Cardiac muscle cell (in vitro differentiated cells and primary cell): Measurements from ENCODE around the gene IST1. TPM values are rescaled to one million over a fixed set of nuclear protein-coding genes. Genes with fewer than 3 reads are reported as not detected.

Experiments
- DNase-seq, 2 donors: peaks; one replicate each; pipeline versions ENCODE4 v3.0.0 to v3.0.0-alpha.2; 2010 to 2017; ENCODE audit warnings: low read depth in 1 of 2, low spot score in 1 of 2
- H3K27ac ChIP-seq: fragments of 200-600 bp; sonication (generic); 2 replicates; pipeline ENCODE4 v1.5.1; 2016
- H3K27me3 ChIP-seq: fragments of 200-600 bp; sonication (generic); 2 replicates; pipeline ENCODE4 v1.6.0; 2016; ENCODE audit warnings: control low read depth
- H3K36me3 ChIP-seq: fragments of 200-600 bp; sonication (generic); 2 replicates; pipeline ENCODE4 v1.5.1; 2016; ENCODE audit warnings: control low read depth
- H3K4me1 ChIP-seq: fragments of 200-600 bp; sonication (generic); 2 replicates; pipeline ENCODE4 v1.8.1; 2017; ENCODE audit warnings: low read depth, mild to moderate bottlenecking, mixed run types
- H3K4me3 ChIP-seq: fragments of 200-600 bp; sonication (generic); 2 replicates; pipeline ENCODE4 v1.5.1; 2016; ENCODE audit warnings: mild to moderate bottlenecking
- H3K9me3 ChIP-seq: fragments of 200-600 bp; sonication (generic); 2 replicates; pipeline ENCODE4 v1.5.1; 2017; ENCODE audit warnings: low read depth, mild to moderate bottlenecking, control low read depth
- polyA plus RNA-seq: library from polyadenylated mRNA; unstranded; fragments of >200 nt; fragmentation: Nextera tagmentation; extraction: Ambion mirVana; gene quantifications from 2 replicates; pipeline ENCODE4 v1.2.1, GENCODE V29; 2016
- total RNA-seq: library from RNA; depleted of rRNA; stranded (reverse); fragments of >200 nt; gene quantifications from 2 replicates; pipeline ENCODE4 v1.2.3, GENCODE V29; 2016
- TF ChIP-seq, protein P1 (sequence below): IDR thresholded peaks from 2 replicates; pipeline ENCODE4 v1.5.1; 2012; ENCODE audit warnings: low read depth, mild to moderate bottlenecking, low read length

IST1 gene
- total and polyA plus RNA-seq, 2 experiments from 2014 or later = 164 to 248 TPM

- Histone ChIP-seq H3K4me3 (no peak overlapping the region), H3K4me1 (peaks cover 49% of the 10 kb centered on the region), H3K36me3 (peaks cover 46% of the 10 kb centered on the region), H3K27me3 (no peaks in the 10 kb centered on the region), H3K9me3 (no peaks in the 10 kb centered on the region), H3K27ac (peak overlapping the region; percentile 92)
- no peak for DNase-seq
- TF ChIP-seq, protein P1, sequence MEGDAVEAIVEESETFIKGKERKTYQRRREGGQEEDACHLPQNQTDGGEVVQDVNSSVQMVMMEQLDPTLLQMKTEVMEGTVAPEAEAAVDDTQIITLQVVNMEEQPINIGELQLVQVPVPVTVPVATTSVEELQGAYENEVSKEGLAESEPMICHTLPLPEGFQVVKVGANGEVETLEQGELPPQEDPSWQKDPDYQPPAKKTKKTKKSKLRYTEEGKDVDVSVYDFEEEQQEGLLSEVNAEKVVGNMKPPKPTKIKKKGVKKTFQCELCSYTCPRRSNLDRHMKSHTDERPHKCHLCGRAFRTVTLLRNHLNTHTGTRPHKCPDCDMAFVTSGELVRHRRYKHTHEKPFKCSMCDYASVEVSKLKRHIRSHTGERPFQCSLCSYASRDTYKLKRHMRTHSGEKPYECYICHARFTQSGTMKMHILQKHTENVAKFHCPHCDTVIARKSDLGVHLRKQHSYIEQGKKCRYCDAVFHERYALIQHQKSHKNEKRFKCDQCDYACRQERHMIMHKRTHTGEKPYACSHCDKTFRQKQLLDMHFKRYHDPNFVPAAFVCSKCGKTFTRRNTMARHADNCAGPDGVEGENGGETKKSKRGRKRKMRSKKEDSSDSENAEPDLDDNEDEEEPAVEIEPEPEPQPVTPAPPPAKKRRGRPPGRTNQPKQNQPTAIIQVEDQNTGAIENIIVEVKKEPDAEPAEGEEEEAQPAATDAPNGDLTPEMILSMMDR = no peak
Observed at GRCh38 chr16:71930013-71930563, 34.8 kb downstream of the IST1 start.

DNA sequence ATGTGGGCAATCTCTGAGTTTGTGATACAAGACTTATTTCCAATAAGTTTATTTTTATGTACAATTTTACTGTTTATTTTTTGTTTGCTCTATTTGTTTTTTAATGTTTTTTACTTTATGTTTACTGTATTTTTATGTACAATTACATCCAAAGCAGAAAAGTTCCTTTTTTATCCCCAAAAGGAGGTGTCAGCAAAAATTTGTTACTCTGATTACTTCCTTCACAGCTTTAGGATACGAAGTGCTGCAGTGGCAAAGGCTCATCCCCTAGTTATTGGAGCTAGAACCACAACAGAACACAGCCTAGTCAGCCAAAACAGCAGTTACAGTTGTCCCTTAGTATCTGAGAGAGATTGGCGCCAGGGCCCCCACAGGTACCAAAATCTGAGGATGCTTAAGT lies 35.7 kb downstream of the IST1 start:
- H3K9me3 ChIP-seq = no peaks in the 10 kb centered on the region
- H3K36me3 ChIP-seq = peaks cover 39% of the 10 kb centered on the region
- H3K4me3 ChIP-seq = no peak overlapping the region
- TF ChIP-seq, protein P1 = no peak
- H3K27me3 ChIP-seq = no peaks in the 10 kb centered on the region
- peaks cover 57% of the 10 kb centered on the region for H3K4me1 ChIP-seq
- H3K27ac ChIP-seq = no peak overlapping the region
- no peak for DNase-seq

DNA sequence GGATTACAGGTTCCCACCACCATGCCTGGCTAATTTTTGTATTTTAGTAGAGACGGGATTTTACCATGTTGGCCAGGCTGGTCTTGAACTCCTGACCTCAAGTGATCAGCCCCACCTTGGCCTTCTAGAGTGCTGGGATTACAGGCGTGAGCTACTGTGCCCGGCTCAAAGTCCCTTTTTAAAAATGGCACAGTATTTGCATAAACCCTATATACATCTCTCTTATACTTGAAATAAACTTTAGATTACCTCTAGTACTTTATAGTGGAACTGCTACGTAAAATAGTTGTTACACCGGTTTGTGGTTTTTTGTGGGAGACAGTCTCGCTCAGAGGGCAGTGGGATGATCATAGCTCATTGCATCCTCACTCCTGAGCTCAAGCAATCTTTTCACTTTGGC lies 36.3 kb downstream of the IST1 start:
- Histone ChIP-seq H3K27me3 (no peaks in the 10 kb centered on the region), H3K36me3 (peaks cover 34% of the 10 kb centered on the region), H3K27ac (no peak overlapping the region), H3K9me3 (no peaks in the 10 kb centered on the region), H3K4me3 (no peak overlapping the region), H3K4me1 (peaks cover 57% of the 10 kb centered on the region)
- TF ChIP-seq, protein P1 = no peak
- no peak for DNase-seq

DNA sequence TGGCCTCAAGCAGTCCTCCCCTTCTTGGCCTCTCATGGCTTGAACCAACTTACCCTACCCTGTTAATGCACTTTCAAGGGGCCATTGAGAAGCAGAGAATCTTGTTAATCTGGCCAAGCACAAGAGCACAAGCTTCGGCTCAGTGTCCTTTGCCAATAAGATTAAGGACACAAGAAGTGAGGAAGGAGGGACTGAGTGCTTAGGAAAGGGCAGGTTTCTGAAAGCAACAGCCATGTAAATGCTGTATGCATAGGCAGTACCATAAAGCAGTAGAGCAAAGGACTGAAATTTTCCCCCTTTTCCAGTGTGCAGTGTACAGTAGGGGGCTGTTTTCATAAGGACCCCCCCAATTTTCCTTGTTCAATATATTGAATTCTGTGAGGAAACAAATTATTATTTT lies 37.7 kb downstream of the IST1 start:
- Histone ChIP-seq H3K27me3 (no peaks in the 10 kb centered on the region), H3K4me3 (no peak overlapping the region), H3K27ac (peak overlapping the region; percentile 77), H3K9me3 (no peaks in the 10 kb centered on the region), H3K4me1 (peaks cover 47% of the 10 kb centered on the region), H3K36me3 (peaks cover 22% of the 10 kb centered on the region)
- DNase-seq = no peak
- TF ChIP-seq, protein P1 = no peak

- peaks cover 40% of the 10 kb centered on the region for H3K4me1 ChIP-seq
- H3K27ac ChIP-seq = peak overlapping the region; percentile 77
- H3K27me3 ChIP-seq = no peaks in the 10 kb centered on the region
- no peak for DNase-seq
- H3K9me3 ChIP-seq = no peaks in the 10 kb centered on the region
- peaks cover 14% of the 10 kb centered on the region for H3K36me3 ChIP-seq
- TF ChIP-seq, protein P1 = no peak
- H3K4me3 ChIP-seq = no peak overlapping the region
Observed at GRCh38 chr16:71933913-71934695, 38.8 kb downstream of the IST1 start.
